Measurements from ENCODE around the gene HNF1B. TPM values are rescaled to one million over a fixed set of nuclear protein-coding genes. Genes with fewer than 3 reads are reported as not detected.

Gene HNF1B
- total RNA-seq, 6 donors from 2014 or later = 14.4 to 31.4 (median 16.0) TPM

- TF ChIP-seq POLR2AphosphoS5 (IDR thresholded peaks at IDR 0.05) = no peak
- TF ChIP-seq POLR2A (IDR thresholded peaks at IDR 0.05) = no peak
- no peak for TF ChIP-seq CTCF (IDR thresholded peaks at IDR 0.05)
- no peak for TF ChIP-seq EP300 (IDR thresholded peaks at IDR 0.05)
- no peak overlapping the region for H3K27ac ChIP-seq
- H3K4me3 ChIP-seq = no peak overlapping the region
- peaks cover 0 to 2% (median 0%) of the 10 kb centered on the region in 4 donors for H3K36me3 ChIP-seq
- no peaks in the 10 kb centered on the region for H3K9me3 ChIP-seq
- ATAC-seq (ENCODE audit: low FRiP score in 2 of 2) = no peak
- WGBS, 2 donors = 94 to 95% methylated on average over 3 of the region's 3 CpGs
- no peak for DNase-seq
- no peaks in the 10 kb centered on the region for H3K4me1 ChIP-seq
- H3K27me3 ChIP-seq = no peaks in the 10 kb centered on the region
These were observed 50.1 kb downstream of the HNF1B start for GRCh38 chr17:37694734-37695133.

- H3K4me3 ChIP-seq = no peak overlapping the region
- H3K36me3 ChIP-seq = no peaks in the 10 kb centered on the region
These were observed 51.5 kb downstream of the HNF1B start for GRCh38 chr17:37693328-37693727.

GRCh38 chr17:37691807-37692206 is 53.1 kb downstream of the HNF1B start:
- TF ChIP-seq EP300 (IDR thresholded peaks at IDR 0.05) = no peak
- no peak for TF ChIP-seq CTCF (IDR thresholded peaks at IDR 0.05)
- no peaks in the 10 kb centered on the region for H3K36me3 ChIP-seq
- H3K4me1 ChIP-seq = no peaks in the 10 kb centered on the region
- H3K9me3 ChIP-seq = no peaks in the 10 kb centered on the region
- H3K4me3 ChIP-seq = no peak overlapping the region
- no peak overlapping the region for H3K27ac ChIP-seq
- WGBS, 2 donors = 75 to 81% methylated on average over 6 of the region's 6 CpGs
- DNase-seq = no peak
- ATAC-seq (ENCODE audit: low FRiP score in 2 of 2) = no peak
- no peaks in the 10 kb centered on the region for H3K27me3 ChIP-seq

More at GRCh38 chr17:37693328-37693727, 51.5 kb downstream of the HNF1B start:
- no peak for TF ChIP-seq POLR2AphosphoS5 (IDR thresholded peaks at IDR 0.05)
- no peak for TF ChIP-seq EP300 (IDR thresholded peaks at IDR 0.05)
- TF ChIP-seq POLR2A (IDR thresholded peaks at IDR 0.05) = no peak
- no peak for TF ChIP-seq CTCF (IDR thresholded peaks at IDR 0.05)
- H3K9me3 ChIP-seq = no peaks in the 10 kb centered on the region
- DNase-seq (no peak), ATAC-seq (ENCODE audit: low FRiP score in 2 of 2) (no peak)
- no peaks in the 10 kb centered on the region for H3K27me3 ChIP-seq
- 85 to 88% methylated on average over 5 of the region's 5 CpGs for WGBS, 2 donors
- H3K4me1 ChIP-seq = no peaks in the 10 kb centered on the region
- H3K27ac ChIP-seq = no peak overlapping the region

GRCh38 chr17:37689317-37689716 is 55.5 kb downstream of the HNF1B start:
- Histone ChIP-seq H3K9me3 (no peaks in the 10 kb centered on the region), H3K27me3 (no peaks in the 10 kb centered on the region), H3K27ac (no peak overlapping the region), H3K4me3 (no peak overlapping the region), H3K4me1 (no peaks in the 10 kb centered on the region), H3K36me3 (no peaks in the 10 kb centered on the region)
- ATAC-seq (ENCODE audit: low FRiP score in 2 of 2) = no peak
- no peak for TF ChIP-seq POLR2AphosphoS5 (IDR thresholded peaks at IDR 0.05)
- TF ChIP-seq POLR2A (IDR thresholded peaks at IDR 0.05) = no peak
- DNase-seq = no peak
- WGBS, 2 donors = 77 to 90% methylated on average over 7 of the region's 7 CpGs

- ATAC-seq (ENCODE audit: low FRiP score in 2 of 2) = no peak
- no peaks in the 10 kb centered on the region for H3K27me3 ChIP-seq
These were observed 61.3 kb downstream of the HNF1B start for GRCh38 chr17:37683454-37683984.

More at GRCh38 chr17:37683454-37683984, 61.3 kb downstream of the HNF1B start:
- WGBS, 2 donors = 68 to 78% methylated on average over 9 of the region's 9 CpGs
- no peaks in the 10 kb centered on the region for H3K9me3 ChIP-seq
- no peaks in the 10 kb centered on the region for H3K4me1 ChIP-seq
- no peak overlapping the region for H3K4me3 ChIP-seq
- H3K36me3 ChIP-seq = no peaks in the 10 kb centered on the region
- H3K27ac ChIP-seq = no peak overlapping the region
- TF ChIP-seq EP300 (IDR thresholded peaks at IDR 0.05) (no peak), POLR2AphosphoS5 (IDR thresholded peaks at IDR 0.05) (no peak), CTCF (IDR thresholded peaks at IDR 0.05) (no peak), POLR2A (IDR thresholded peaks at IDR 0.05) (no peak)
- DNase-seq = no peak
